Mammary epithelial cell (primary cell): ENCODE data around the gene ELOVL6.

Experiments
- EZH2 ChIP-seq: IDR thresholded peaks from 2 replicates; pipeline ENCODE4 v1.6.1; 2012; ENCODE audit warnings: low read length, inconsistent platforms, borderline replicate concordance
- TF ChIP-seq, protein P1 (sequence below), 2 donors: IDR thresholded peaks in 1 of 2; conservative IDR thresholded peaks in 1 of 2; 2 replicates each; pipeline ENCODE4 v1.5.1; 2011 to 2012; ENCODE audit warnings: inconsistent platforms in 2 of 2, low read length in 2 of 2, mild to moderate bottlenecking in 2 of 2, control low read depth in 1 of 2, low read depth in 1 of 2; ENCODE audit not compliant: insufficient read depth in 1 of 2; ENCODE audit errors: extremely low read depth in 1 of 2

DNA sequence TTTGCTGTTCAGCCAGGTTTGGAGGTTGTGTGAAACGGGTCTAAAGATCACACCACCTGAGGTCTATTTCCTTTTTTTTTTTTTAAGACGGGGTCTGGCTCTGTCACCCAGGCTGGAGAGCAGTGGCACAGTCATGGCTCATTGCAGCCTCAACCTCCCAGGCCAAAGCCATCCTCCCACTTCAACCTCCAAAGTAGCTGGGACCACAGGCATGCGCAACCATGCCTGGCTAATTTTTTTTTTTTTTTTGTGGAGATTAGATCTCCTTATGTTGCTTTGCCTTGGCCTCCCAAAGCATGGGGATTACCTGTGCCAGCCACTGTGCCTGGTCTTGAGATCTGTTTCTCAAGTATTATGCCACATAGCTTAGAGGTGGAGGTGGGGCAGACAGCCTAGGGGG, 49.2 kb upstream of the ELOVL6 start:
- TF ChIP-seq, protein P1, sequence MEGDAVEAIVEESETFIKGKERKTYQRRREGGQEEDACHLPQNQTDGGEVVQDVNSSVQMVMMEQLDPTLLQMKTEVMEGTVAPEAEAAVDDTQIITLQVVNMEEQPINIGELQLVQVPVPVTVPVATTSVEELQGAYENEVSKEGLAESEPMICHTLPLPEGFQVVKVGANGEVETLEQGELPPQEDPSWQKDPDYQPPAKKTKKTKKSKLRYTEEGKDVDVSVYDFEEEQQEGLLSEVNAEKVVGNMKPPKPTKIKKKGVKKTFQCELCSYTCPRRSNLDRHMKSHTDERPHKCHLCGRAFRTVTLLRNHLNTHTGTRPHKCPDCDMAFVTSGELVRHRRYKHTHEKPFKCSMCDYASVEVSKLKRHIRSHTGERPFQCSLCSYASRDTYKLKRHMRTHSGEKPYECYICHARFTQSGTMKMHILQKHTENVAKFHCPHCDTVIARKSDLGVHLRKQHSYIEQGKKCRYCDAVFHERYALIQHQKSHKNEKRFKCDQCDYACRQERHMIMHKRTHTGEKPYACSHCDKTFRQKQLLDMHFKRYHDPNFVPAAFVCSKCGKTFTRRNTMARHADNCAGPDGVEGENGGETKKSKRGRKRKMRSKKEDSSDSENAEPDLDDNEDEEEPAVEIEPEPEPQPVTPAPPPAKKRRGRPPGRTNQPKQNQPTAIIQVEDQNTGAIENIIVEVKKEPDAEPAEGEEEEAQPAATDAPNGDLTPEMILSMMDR (conservative IDR thresholded peaks at IDR 0.05 in 1 of 2, IDR thresholded peaks at IDR 0.05 in 1 of 2; ENCODE audit: extremely low read depth in 1 of 2, insufficient read depth in 1 of 2, low read depth in 1 of 2, low read length in 2 of 2): no peak
- no peak for TF ChIP-seq EZH2
